SK-N-SH treated with all-trans-retinoic acid at 6 μM for 48 hours (cell line): ENCODE data around the gene BPI.
"Not testable (repeated sequence)": the region's sequence is repeated elsewhere in the genome, so short reads cannot be mapped to it uniquely, and the experiment has no call there.

Experiments used
- ATAC-seq: fragments of 200-7000 bp; cut with Tn5 transposase; 3 replicates; pipeline ENCODE4 v1.9.1; 2020; ENCODE audit warnings: mild to moderate bottlenecking, moderate library complexity
- ARNTL ChIP-seq: fragments of 450-650 bp; formaldehyde crosslinking; IDR thresholded peaks from 2 replicates; pipeline ENCODE4 v1.5.0; 2020; ENCODE audit warnings: low read depth, mild to moderate bottlenecking, moderate library complexity, borderline replicate concordance
- BACH2 ChIP-seq: fragments of 250-450 bp; sonication (Bioruptor Pico); IDR thresholded peaks from 2 replicates; pipeline ENCODE4 v1.9.0; 2021; ENCODE audit warnings: mild to moderate bottlenecking, borderline replicate concordance
- CREB5 ChIP-seq: fragments of 250-450 bp; sonication (Bioruptor Pico); IDR thresholded peaks from 2 replicates; pipeline ENCODE4 v1.5.1; 2020; ENCODE audit warnings: low read depth, mild to moderate bottlenecking, moderate library complexity
- CSDC2 ChIP-seq: fragments of 250-450 bp; sonication (Bioruptor Pico); IDR thresholded peaks from 2 replicates; pipeline ENCODE4 v1.5.0; 2020; ENCODE audit warnings: mild to moderate bottlenecking, moderate library complexity
- CSRNP3 ChIP-seq: fragments of 250-450 bp; sonication (Bioruptor Pico); IDR thresholded peaks from 2 replicates; pipeline ENCODE4 v1.5.1; 2021; ENCODE audit warnings: mild to moderate bottlenecking, moderate library complexity
- ESRRG ChIP-seq: fragments of 250-450 bp; sonication (Bioruptor Pico); IDR thresholded peaks from 2 replicates; pipeline ENCODE4 v1.6.1; 2021; ENCODE audit warnings: mild to moderate bottlenecking
- GLIS3 ChIP-seq: fragments of 250-450 bp; sonication (Bioruptor Pico); IDR thresholded peaks from 2 replicates; pipeline ENCODE4 v1.5.0; 2020; ENCODE audit warnings: mild to moderate bottlenecking, moderate library complexity
- ISL1 ChIP-seq: fragments of 250-450 bp; sonication (Bioruptor Pico); IDR thresholded peaks from 2 replicates; pipeline ENCODE4 v2.1.2; 2022; ENCODE audit warnings: mild to moderate bottlenecking, moderate library complexity
- OSR1 ChIP-seq: fragments of 250-450 bp; sonication (Bioruptor Pico); IDR thresholded peaks from 2 replicates; pipeline ENCODE4 v1.8.0; 2022; ENCODE audit warnings: moderate library complexity, mild to moderate bottlenecking, inconsistent platforms
- PPARA ChIP-seq: fragments of 250-450 bp; sonication (Bioruptor Pico); IDR thresholded peaks from 2 replicates; pipeline ENCODE4 v1.5.0; 2020; ENCODE audit warnings: mild to moderate bottlenecking, borderline replicate concordance
- RARB ChIP-seq: fragments of 250-450 bp; sonication (Bioruptor Pico); IDR thresholded peaks from 2 replicates; pipeline ENCODE4 v1.8.0; 2021; ENCODE audit warnings: mild to moderate bottlenecking, moderate library complexity
- TCF4 ChIP-seq: fragments of 250-450 bp; sonication (Bioruptor Pico); IDR thresholded peaks from 2 replicates; pipeline ENCODE4 v1.8.0; 2021; ENCODE audit warnings: mild to moderate bottlenecking, moderate library complexity, borderline replicate concordance
- TOX ChIP-seq: fragments of 250-450 bp; sonication (Bioruptor Pico); IDR thresholded peaks from 2 replicates; pipeline ENCODE4 v1.8.0; 2021; ENCODE audit warnings: mild to moderate bottlenecking, moderate library complexity, borderline replicate concordance
- TSHZ2 ChIP-seq: fragments of 250-450 bp; sonication (Bioruptor Pico); IDR thresholded peaks from 2 replicates; pipeline ENCODE4 v1.5.0; 2020; ENCODE audit warnings: mild to moderate bottlenecking, moderate library complexity
- ZC3H10 ChIP-seq: fragments of 250-450 bp; sonication (Bioruptor Pico); IDR thresholded peaks from 2 replicates; pipeline ENCODE4 v1.5.1; 2021; ENCODE audit warnings: mild to moderate bottlenecking, moderate library complexity
- ZFP3 ChIP-seq: fragments of 250-450 bp; sonication (Bioruptor Pico); IDR thresholded peaks from 2 replicates; pipeline ENCODE4 v1.5.0; 2020; ENCODE audit warnings: mild to moderate bottlenecking, moderate library complexity
- ZFP30 ChIP-seq: fragments of 450-650 bp; formaldehyde crosslinking; IDR thresholded peaks from 2 replicates; pipeline ENCODE4 v1.5.0; 2022; ENCODE audit warnings: mild to moderate bottlenecking, moderate library complexity
- ZNF565 ChIP-seq: fragments of 450-650 bp; formaldehyde crosslinking; conservative IDR thresholded peaks from 2 replicates; pipeline ENCODE4 v1.5.0; 2020; ENCODE audit warnings: low read depth, mild to moderate bottlenecking, moderate library complexity
- ZNF70 ChIP-seq: fragments of 450-650 bp; formaldehyde crosslinking; IDR thresholded peaks from 2 replicates; pipeline ENCODE4 v1.5.0; 2020; ENCODE audit warnings: mild to moderate bottlenecking, moderate library complexity
- ZNF8 ChIP-seq: fragments of 450-650 bp; formaldehyde crosslinking; IDR thresholded peaks from 2 replicates; pipeline ENCODE4 v1.5.0; 2020; ENCODE audit warnings: mild to moderate bottlenecking, moderate library complexity
- TF ChIP-seq, protein P1 (sequence below): fragments of 250-450 bp; sonication (Bioruptor Pico); IDR thresholded peaks from 2 replicates; pipeline ENCODE4 v1.8.0; 2020; ENCODE audit warnings: mild to moderate bottlenecking, moderate library complexity, borderline replicate concordance

The BPI gene

GRCh38 chr20:38308447-38308846, 4.5 kb downstream of the BPI start:
- no peak for TF ChIP-seq OSR1 (CRISPR knock-in tag)
- TF ChIP-seq ZFP30: no peak
- TF ChIP-seq ARNTL (CRISPR knock-in tag): no peak
- TF ChIP-seq ZNF8 (CRISPR knock-in tag): no peak
- TF ChIP-seq CSRNP3 (CRISPR knock-in tag): no peak
- TF ChIP-seq GLIS3: no peak
- TF ChIP-seq TOX (CRISPR knock-in tag): no peak
- TF ChIP-seq BACH2 (CRISPR knock-in tag): no peak
- no peak for TF ChIP-seq ZC3H10 (CRISPR knock-in tag)
- no peak for TF ChIP-seq RARB (CRISPR knock-in tag)
- no peak for TF ChIP-seq ZNF70 (CRISPR knock-in tag)
- TF ChIP-seq CSDC2 (CRISPR knock-in tag): no peak
- TF ChIP-seq ESRRG (CRISPR knock-in tag): no peak
- no peak for TF ChIP-seq ZFP3 (CRISPR knock-in tag)
- no peak for TF ChIP-seq CREB5
- no peak for TF ChIP-seq TCF4 (CRISPR knock-in tag)
- no peak for TF ChIP-seq ZNF565 (CRISPR knock-in tag)
- TF ChIP-seq, protein P1, sequence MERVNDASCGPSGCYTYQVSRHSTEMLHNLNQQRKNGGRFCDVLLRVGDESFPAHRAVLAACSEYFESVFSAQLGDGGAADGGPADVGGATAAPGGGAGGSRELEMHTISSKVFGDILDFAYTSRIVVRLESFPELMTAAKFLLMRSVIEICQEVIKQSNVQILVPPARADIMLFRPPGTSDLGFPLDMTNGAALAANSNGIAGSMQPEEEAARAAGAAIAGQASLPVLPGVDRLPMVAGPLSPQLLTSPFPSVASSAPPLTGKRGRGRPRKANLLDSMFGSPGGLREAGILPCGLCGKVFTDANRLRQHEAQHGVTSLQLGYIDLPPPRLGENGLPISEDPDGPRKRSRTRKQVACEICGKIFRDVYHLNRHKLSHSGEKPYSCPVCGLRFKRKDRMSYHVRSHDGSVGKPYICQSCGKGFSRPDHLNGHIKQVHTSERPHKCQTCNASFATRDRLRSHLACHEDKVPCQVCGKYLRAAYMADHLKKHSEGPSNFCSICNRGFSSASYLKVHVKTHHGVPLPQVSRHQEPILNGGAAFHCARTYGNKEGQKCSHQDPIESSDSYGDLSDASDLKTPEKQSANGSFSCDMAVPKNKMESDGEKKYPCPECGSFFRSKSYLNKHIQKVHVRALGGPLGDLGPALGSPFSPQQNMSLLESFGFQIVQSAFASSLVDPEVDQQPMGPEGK (CRISPR knock-in tag): no peak
- no peak for TF ChIP-seq PPARA
- no peak for TF ChIP-seq ISL1
- ATAC-seq: no peak

DNA sequence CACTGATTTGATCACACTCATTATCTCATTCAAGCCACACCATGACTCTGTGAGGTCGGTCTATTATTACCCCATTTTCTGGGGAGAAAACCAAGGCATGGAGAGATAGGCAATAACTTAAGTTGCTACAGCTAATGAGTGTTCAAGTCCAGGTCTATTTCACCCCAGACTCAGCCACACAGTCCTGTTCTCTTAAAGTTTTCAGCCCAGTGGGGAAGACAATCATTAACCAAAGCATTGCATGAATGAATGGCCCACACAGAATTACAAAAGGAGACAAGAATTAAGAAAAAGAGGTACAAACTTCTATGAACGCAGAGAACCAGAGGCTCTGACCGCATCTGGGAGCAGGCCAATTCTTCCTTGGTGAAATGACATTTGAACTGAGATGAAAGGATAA, 7.1 kb downstream of the BPI start:
- no peak for ATAC-seq
- no peak for TF ChIP-seq RARB (CRISPR knock-in tag)
- TF ChIP-seq, all 23 proteins: peak for 0

- ATAC-seq: no peak
- TF ChIP-seq CREB5 (no peak), ISL1 (no peak), PPARA (no peak), RARB (CRISPR knock-in tag) (no peak), TOX (CRISPR knock-in tag) (no peak), ZC3H10 (CRISPR knock-in tag) (no peak), ZNF70 (CRISPR knock-in tag) (no peak), ZFP30 (no peak)
Observed at GRCh38 chr20:38311491-38311890, 7.5 kb downstream of the BPI start.

- TF ChIP-seq ISL1 (no peak), BACH2 (CRISPR knock-in tag) (no peak), ZFP3 (CRISPR knock-in tag) (no peak), ARNTL (CRISPR knock-in tag) (no peak), ZNF565 (CRISPR knock-in tag) (no peak), TSHZ2 (CRISPR knock-in tag) (no peak), ZFP30 (no peak)
Observed at GRCh38 chr20:38313676-38314075, 9.7 kb downstream of the BPI start.

DNA sequence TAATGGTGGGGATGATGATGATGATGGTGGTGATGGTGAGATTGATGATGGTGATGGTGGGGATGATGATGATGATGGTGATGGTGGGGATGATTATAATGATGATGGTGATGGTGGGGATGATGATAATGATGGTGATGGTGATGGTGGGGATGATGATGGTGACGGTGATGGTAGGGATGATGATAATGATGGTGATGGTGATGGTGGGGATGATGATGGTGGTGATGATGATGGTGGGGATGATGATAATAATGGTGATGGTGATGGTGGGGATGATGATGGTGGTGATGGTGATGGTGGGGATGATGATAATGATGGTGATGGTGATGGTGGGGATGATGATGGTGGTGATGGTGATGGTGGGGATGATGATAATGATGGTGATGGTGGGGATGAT, 10.4 kb downstream of the BPI start:
- ATAC-seq: not testable (repeated sequence)

More at GRCh38 chr20:38313676-38314075, 9.7 kb downstream of the BPI start:
- ATAC-seq: no peak
